Dendritic cell treated with granulocyte-macrophage colony-stimulating factor and Interleukin-4, amounts not matched to agents 40 ng/mL and 50 ng/mL, for 4 days (primary cell): ENCODE results near the gene CLEC2A.
"Not testable (repeated sequence)": the region's sequence is repeated elsewhere in the genome, so short reads cannot be mapped to it uniquely, and the experiment has no call there.

Experiments
- H3K27ac Mint-ChIP-seq: one replicate; pipeline ENCODE4 v1.8.0; 2022; ENCODE audit warnings: mild to moderate bottlenecking, mixed read lengths
- H3K27me3 Mint-ChIP-seq: one replicate; pipeline ENCODE4 v1.8.0; 2022; ENCODE audit warnings: mild to moderate bottlenecking, mixed read lengths
- H3K36me3 Mint-ChIP-seq: one replicate; pipeline ENCODE4 v1.8.0; 2022; ENCODE audit warnings: low read depth, mixed read lengths
- H3K4me1 Mint-ChIP-seq: one replicate; pipeline ENCODE4 v1.8.0; 2022; ENCODE audit warnings: low read depth, mixed read lengths
- H3K4me3 Mint-ChIP-seq: one replicate; pipeline ENCODE4 v1.8.0; 2022; ENCODE audit warnings: mild to moderate bottlenecking, moderate library complexity, mixed read lengths
- H3K9me3 Mint-ChIP-seq: one replicate; pipeline ENCODE4 v1.8.0; 2022; ENCODE audit warnings: mixed read lengths
- intact Hi-C: fragments of 100-400 bp; cut with micrococcal nuclease; formaldehyde crosslinking; loops from one replicate; pipeline ENCODE4 v1.15.0; 2022

CLEC2A gene

DNA sequence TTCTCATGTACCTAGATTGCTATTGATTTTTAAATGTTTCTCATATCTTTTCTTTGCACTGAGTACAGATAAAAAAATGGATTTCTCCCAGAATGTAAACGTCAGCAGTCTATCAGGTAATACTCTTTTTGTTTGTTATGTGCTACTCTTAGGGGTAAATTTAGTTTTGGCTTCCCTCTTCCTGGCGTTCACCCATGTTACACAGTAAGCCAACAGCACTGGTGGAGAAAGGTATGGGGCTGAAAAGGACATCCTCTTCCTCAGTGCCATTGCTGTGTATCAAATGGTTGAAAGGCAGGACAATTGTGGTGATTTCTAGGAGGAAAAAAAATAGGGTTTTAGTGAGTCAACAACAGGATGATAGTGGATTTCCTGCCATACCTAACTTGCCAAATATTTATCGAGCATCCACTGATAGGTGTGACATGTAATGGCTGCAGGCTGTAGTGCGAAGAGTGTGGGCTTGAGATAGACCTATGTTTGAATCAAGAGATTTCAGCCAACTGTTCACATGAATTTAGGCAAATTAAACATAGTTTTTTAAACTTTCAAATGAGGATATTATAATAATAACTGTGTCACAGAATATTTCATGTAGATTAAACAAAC is 43.4 kb downstream of the CLEC2A start:
- intact Hi-C loops: no loop called here
- no peaks in the 10 kb centered on the region for H3K36me3 Mint-ChIP-seq
- no peaks in the 10 kb centered on the region for H3K27me3 Mint-ChIP-seq
- no peaks in the 10 kb centered on the region for H3K9me3 Mint-ChIP-seq
- no peak overlapping the region for H3K27ac Mint-ChIP-seq
- no peak overlapping the region for H3K4me3 Mint-ChIP-seq
- H3K4me1 Mint-ChIP-seq: no peaks in the 10 kb centered on the region

DNA sequence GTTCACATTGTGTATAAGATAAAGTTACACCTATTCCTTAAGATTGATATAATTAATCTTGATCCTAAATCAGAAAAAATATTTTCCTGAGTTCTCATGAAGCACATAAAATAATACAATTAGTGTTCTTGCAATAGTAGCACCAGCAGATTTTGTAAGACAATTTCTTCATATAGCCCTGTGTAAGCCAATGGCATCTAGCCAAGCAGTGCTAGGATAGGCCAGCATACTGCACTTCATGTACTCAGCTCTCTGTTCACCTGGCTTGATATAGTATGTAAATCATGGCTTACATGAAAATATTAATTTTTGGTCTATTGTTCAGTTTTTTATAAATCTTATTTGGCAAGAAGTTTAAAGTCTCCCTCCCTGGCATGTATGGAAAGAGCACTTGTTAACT is 49.0 kb downstream of the CLEC2A start:
- H3K9me3 Mint-ChIP-seq: no peaks in the 10 kb centered on the region
- intact Hi-C loops: no loop called here
- H3K27me3 Mint-ChIP-seq: no peaks in the 10 kb centered on the region
- no peaks in the 10 kb centered on the region for H3K36me3 Mint-ChIP-seq
- no peak overlapping the region for H3K4me3 Mint-ChIP-seq
- H3K27ac Mint-ChIP-seq: no peak overlapping the region
- H3K4me1 Mint-ChIP-seq: no peaks in the 10 kb centered on the region

DNA sequence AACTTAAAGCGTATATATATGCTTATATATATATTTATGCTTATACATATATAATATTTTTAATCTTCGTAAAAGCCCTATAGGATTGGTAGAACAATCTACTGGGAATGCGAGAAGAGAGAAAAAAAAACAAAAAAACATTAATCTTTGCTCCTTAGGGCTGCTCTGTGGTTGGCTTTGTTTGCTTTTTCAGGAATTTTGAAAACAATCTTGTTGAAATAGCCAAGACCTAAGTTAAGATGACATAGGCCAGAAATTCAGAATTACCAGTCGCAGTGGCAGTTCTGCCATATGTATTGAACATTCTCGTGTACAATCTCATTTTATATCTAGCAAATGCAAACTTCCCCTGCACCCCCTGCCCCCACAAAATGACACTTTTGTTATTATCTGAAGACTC is 50.2 kb downstream of the CLEC2A start:
- H3K4me1 Mint-ChIP-seq: no peaks in the 10 kb centered on the region
- no peaks in the 10 kb centered on the region for H3K36me3 Mint-ChIP-seq
- H3K27me3 Mint-ChIP-seq: no peaks in the 10 kb centered on the region

DNA sequence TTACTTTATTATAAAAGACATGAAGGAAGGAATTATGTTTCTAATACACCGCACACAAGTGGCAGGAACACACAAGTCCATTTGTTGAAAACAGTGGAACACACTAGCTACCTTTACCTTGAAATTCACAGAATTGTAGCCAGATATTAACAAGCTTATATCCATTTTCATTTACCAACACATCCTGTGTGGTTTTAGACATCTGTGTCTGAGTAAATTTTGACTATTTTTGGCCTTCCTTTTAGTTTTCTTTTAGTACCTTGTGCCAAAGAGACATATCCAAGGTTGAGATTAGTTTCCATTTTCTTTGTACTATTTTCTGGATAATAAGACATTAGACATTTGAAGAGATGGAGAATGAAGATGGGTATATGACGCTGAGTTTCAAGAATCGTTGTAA is 50.9 kb downstream of the CLEC2A start, which contains the start of gene KLRF2:
Gene KLRF2, plus strand, starts transcription at position 244 of the 400 bp plus-strand sequence. Its CDS starts 107 bp downstream, at position 351.
- no peak within 1 kb of the TSS for H3K27ac Mint-ChIP-seq
- no peaks in the 10 kb centered on the region for H3K36me3 Mint-ChIP-seq
- intact Hi-C loops: no loop called here
- H3K4me1 Mint-ChIP-seq: no peaks in the 10 kb centered on the region
- H3K4me3 Mint-ChIP-seq: no peak within 1 kb of the TSS
- H3K27me3 Mint-ChIP-seq: no peaks in the 10 kb centered on the region
- H3K9me3 Mint-ChIP-seq: no peaks in the 10 kb centered on the region

More for the DNA sequence above, 50.2 kb downstream of the CLEC2A start:
- intact Hi-C loops: no loop called here
- no peak overlapping the region for H3K27ac Mint-ChIP-seq
- H3K4me3 Mint-ChIP-seq: no peak overlapping the region
- H3K9me3 Mint-ChIP-seq: no peaks in the 10 kb centered on the region

DNA sequence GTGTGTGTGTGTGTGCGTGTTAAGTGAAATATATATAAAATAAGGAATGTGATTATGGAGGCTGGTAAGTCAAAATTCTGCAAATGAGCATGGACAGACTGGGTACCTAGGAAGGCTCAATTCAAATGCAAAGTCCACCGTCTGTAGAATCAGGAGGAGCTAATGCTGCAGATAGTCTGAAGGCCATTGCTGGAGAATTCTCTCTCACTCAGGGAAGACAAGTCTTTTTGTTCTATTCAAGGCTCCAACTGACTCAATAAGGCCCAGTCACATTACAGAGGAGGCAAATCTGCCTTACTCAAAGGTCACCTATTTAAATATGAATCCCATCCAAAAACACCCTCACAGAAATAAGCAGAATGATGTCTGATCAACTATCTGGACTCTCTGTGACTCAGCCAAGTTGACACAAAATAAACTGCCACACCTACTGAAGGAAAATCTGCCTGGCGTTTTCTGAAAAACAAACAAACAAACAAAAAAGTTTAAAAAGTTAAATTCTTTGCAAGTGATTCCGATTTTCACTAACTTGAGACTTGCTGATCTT is 51.6 kb downstream of the CLEC2A start:
- Mint-ChIP-seq H3K4me3 (no peak overlapping the region), H3K36me3 (no peaks in the 10 kb centered on the region), H3K27me3 (no peaks in the 10 kb centered on the region), H3K4me1 (no peaks in the 10 kb centered on the region), H3K9me3 (peaks cover 2% of the 10 kb centered on the region), H3K27ac (no peak overlapping the region)
- intact Hi-C loops: no loop called here

DNA sequence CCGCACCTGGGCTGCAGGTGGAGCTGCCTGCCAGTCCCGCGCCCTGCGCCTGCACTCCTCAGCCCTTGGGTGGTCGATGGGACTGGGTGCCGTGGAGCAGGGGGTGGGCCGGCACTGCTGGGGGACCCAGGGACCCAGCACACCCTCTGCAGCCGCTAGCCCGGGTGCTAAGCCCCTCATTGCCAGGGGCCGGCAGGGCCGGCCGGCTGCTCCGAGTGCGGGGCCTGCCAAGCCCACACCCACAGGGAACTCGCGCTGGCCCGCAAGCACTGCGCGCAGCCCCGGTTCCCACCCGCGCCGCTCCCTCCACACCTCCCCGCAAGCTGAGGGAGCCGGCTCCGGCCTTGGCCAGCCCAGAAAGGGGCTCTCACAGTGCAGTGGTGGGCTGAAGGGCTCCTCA is 56.0 kb downstream of the CLEC2A start:
- H3K4me3 Mint-ChIP-seq, H3K27me3 Mint-ChIP-seq, intact Hi-C loops, H3K4me1 Mint-ChIP-seq, H3K27ac Mint-ChIP-seq, H3K9me3 Mint-ChIP-seq, H3K36me3 Mint-ChIP-seq: not testable (repeated sequence)

DNA sequence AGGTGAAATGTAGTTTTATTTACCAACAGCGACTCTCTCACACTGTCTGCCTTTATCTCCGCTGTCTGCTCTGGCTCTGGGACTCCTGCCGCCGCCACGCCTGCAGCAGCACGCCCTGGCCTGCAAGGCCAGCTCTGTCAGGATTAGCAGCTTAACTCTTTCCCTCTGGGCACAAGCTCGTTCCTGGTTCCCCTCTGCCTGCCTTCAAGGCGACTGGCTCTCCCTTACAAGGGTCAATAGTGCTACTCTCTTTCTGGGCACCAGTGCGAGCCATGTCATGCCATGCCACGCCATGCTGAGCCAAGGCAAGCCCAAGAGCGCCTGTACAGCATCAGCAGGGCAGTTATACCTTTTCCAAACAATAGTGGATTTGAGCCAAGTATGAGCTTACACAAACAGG is 59.4 kb downstream of the CLEC2A start:
- no peak overlapping the region for H3K27ac Mint-ChIP-seq
- intact Hi-C loops: no loop called here
- peaks cover 5% of the 10 kb centered on the region for H3K4me1 Mint-ChIP-seq
- peaks cover 8% of the 10 kb centered on the region for H3K9me3 Mint-ChIP-seq
- no peak overlapping the region for H3K4me3 Mint-ChIP-seq
- peaks cover 5% of the 10 kb centered on the region for H3K36me3 Mint-ChIP-seq
- H3K27me3 Mint-ChIP-seq: no peaks in the 10 kb centered on the region

DNA sequence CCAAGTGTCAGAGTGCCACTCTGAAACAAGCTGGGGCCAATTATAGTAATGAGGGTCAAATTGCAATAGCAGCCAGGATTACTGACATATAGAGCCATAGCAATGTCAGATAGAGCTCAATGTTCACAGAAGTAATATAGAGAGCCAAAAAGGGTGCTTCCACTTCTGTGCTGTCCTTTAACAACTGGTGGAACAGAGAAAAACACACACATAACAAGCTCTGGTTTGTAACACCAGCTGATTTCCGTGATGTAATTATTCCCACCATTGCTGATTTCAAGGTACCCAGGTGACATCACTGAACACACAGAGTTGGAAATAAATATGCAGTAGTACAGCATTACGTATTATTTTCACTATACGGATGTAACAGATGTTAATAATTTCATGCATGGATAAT is 60.0 kb downstream of the CLEC2A start:
- no peak overlapping the region for H3K27ac Mint-ChIP-seq
- H3K27me3 Mint-ChIP-seq: no peaks in the 10 kb centered on the region
- peaks cover 8% of the 10 kb centered on the region for H3K9me3 Mint-ChIP-seq
- peaks cover 5% of the 10 kb centered on the region for H3K36me3 Mint-ChIP-seq
- intact Hi-C loops: no loop called here
- peaks cover 5% of the 10 kb centered on the region for H3K4me1 Mint-ChIP-seq
- no peak overlapping the region for H3K4me3 Mint-ChIP-seq

DNA sequence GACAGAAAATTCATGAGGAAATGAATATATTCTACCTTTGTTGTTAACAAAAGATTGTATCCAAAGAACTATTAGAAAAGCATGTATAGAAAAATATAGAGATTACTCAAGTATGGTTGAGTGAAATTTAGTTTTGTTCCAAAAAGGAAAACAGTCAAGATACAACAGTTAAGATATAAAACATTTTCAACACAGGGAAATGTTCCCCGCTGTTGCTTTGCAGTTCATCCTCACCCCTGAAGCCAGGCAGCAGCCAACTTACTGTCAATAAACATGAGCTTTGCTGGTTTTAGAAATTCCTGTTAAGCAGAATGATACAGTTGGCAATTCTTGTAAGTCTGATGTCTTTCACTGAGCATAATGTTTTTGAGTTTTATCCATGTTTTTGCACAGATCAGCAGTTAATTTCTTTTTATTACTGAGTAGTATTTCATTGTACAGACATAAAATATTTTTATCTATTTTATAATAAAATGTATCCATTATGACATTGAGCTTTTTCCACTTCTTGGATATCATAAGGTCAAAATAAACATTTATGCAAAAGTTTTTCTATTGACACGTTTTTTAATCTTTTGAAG is 61.8 kb downstream of the CLEC2A start:
- Mint-ChIP-seq H3K27me3 (no peaks in the 10 kb centered on the region), H3K9me3 (peaks cover 4% of the 10 kb centered on the region), H3K36me3 (peaks cover 5% of the 10 kb centered on the region), H3K4me1 (peaks cover 18% of the 10 kb centered on the region), H3K4me3 (peak overlapping the region; percentile 85), H3K27ac (peak overlapping the region; percentile 100)
- intact Hi-C loops: no loop called here

DNA sequence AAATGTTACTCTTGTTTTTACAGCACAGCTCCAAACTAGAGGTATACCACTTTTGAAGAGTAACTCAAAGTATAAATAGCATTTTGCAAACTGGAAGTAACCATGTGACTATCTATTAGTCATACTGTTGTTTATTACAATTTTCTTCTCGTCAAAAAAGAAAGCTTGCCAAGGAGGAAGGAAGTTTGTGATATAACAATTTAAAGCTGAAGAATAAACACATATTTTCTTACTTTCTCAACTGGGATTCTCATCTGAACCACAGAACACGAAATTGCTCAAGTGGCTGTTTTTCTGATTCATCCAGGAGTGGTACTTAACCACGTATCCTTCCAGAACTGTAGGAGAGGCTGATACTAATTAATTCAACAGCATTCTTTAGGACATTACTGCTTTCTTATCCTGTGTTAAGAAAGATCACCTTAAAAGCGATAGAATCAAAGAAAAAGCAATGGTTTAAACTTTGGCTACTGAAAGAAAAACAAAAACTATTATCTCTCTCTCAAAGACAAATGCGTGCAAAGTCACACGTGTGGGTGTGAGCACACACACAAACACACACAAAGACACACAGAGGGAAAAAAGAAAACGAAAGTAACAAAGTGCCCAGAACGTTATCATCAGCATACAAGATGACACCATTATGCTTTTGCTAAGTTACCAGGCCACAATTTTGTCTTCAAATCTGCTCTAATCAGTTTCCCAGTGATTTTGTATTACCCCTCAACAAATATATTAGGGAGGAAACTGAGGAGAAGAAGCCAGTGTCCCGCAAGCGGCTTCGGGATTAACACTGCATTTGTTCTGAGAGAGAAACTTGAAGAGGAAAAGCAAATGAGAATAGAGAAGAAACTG is 62.6 kb downstream of the CLEC2A start, which contains the start of gene CLEC2B:
Gene CLEC2B, minus strand, starts transcription at position 48 of the 855 bp plus-strand sequence.
- no peaks in the 10 kb centered on the region for H3K27me3 Mint-ChIP-seq
- H3K36me3 Mint-ChIP-seq: peaks cover 11% of the 10 kb centered on the region
- intact Hi-C loops: loop anchor here (5.0 kb wide), 2 partner anchors 57 to 112 kb away; no protein-coding TSS in a partner anchor
- peak within 1 kb of the TSS; percentile 85 for H3K4me3 Mint-ChIP-seq
- H3K4me1 Mint-ChIP-seq: peaks cover 26% of the 10 kb centered on the region
- peak within 1 kb of the TSS; percentile 100 for H3K27ac Mint-ChIP-seq
- peaks cover 2% of the 10 kb centered on the region for H3K9me3 Mint-ChIP-seq

DNA sequence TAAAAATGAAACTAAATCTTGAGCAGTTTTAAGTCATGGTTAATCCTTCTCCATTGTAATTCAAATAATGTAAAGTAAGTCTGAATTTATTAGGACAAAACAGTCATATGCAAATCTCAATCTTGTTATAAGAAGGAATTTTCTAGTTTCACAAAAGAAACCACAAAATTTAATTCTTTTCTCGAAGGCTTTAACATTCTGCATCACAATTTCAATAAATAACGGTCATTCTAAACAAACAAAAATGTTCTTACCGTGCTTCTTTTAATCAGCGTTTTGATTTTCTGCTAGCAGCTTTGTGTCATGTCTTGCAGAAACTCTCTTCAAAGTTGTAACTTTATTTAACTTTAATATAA is 63.2 kb downstream of the CLEC2A start:
- H3K9me3 Mint-ChIP-seq: peaks cover 8% of the 10 kb centered on the region
- peaks cover 17% of the 10 kb centered on the region for H3K36me3 Mint-ChIP-seq
- H3K4me3 Mint-ChIP-seq: peak overlapping the region; percentile 72
- intact Hi-C loops: loop anchor here (5.0 kb wide), 2 partner anchors 57 to 112 kb away; no protein-coding TSS in a partner anchor
- H3K27me3 Mint-ChIP-seq: no peaks in the 10 kb centered on the region
- peaks cover 32% of the 10 kb centered on the region for H3K4me1 Mint-ChIP-seq
- H3K27ac Mint-ChIP-seq: peak overlapping the region; percentile 100

DNA sequence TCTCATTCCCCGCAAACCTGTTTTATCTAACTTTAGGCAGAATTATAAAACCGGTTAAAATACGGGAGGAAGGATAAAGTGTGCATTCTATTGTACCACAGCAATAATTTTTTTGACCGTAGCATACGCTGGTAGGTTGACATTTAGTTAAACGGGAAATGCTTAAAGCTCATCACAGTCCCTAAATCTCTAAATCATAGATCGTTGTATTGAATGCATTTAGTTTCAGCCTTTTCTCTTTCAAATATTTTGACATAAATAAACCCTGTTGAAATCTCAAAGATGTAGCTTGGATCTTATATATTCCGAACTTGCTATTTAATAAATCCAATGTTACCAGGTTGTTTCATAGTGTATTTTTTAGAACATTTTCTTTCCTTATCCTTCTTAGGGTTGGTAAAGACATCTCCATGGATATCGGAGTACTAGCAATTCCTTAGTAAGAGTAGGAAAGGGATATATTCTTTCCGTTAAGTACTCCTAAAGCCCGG is 63.8 kb downstream of the CLEC2A start:
- H3K4me3 Mint-ChIP-seq: peak overlapping the region; percentile 72
- H3K9me3 Mint-ChIP-seq: peaks cover 14% of the 10 kb centered on the region
- H3K36me3 Mint-ChIP-seq: peaks cover 23% of the 10 kb centered on the region
- H3K27me3 Mint-ChIP-seq: no peaks in the 10 kb centered on the region
- intact Hi-C loops: loop anchor here (5.0 kb wide), 2 partner anchors 56 to 111 kb away; no protein-coding TSS in a partner anchor
- H3K27ac Mint-ChIP-seq: peak overlapping the region; percentile 100
- H3K4me1 Mint-ChIP-seq: peaks cover 32% of the 10 kb centered on the region

DNA sequence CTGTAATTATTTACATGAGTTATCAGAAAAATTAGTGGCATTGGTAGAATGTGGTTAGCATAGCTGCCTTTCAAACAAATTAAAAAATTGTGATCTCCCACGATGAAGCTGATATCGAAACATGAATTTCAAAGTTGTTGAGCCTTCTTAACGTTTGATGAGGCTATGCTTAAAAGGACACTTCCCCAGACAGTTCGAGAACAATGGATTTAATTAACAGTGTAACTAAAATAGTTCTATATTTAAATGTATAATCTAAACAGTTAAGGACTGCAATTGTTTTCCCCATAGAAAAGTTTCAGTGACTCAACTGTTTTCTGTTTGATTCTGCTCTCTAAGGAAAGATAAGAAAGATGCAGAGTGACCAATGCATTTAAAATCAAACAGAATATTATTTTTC is 64.6 kb downstream of the CLEC2A start:
- H3K4me3 Mint-ChIP-seq: peak overlapping the region; percentile 71
- intact Hi-C loops: loop anchor here (5.0 kb wide), 2 partner anchors 55 to 110 kb away; no protein-coding TSS in a partner anchor
- peaks cover 22% of the 10 kb centered on the region for H3K9me3 Mint-ChIP-seq
- peaks cover 31% of the 10 kb centered on the region for H3K36me3 Mint-ChIP-seq
- peaks cover 36% of the 10 kb centered on the region for H3K4me1 Mint-ChIP-seq
- peak overlapping the region; percentile 80 for H3K27ac Mint-ChIP-seq
- no peaks in the 10 kb centered on the region for H3K27me3 Mint-ChIP-seq
